Heart left ventricle (tissue), 16 donors: ENCODE data around the gene IRX5. TPM values are rescaled to one million over a fixed set of nuclear protein-coding genes. Genes with fewer than 3 reads are reported as not detected.

Experiments
- ATAC-seq, 4 donors: fragments of 200-7000 bp; cut with Tn5 transposase; one replicate each; pipeline ENCODE4 v1.9.1; 2020 to 2022; ENCODE audit warnings: moderate library complexity in 4 of 4, mild to moderate bottlenecking in 3 of 4, moderate number of reproducible peaks in 1 of 4
- DNase-seq, 5 donors: peaks; one replicate each; pipeline ENCODE4 v3.0.0-alpha.2; 2020
- H3K27ac ChIP-seq, 12 donors: fragments of 200-600 bp; sonication (generic) in 4 of 12; one replicate each; pipeline versions ENCODE4 v1.5.0 to v1.8.0; 2016 to 2022; ENCODE audit warnings: mild to moderate bottlenecking in 2 of 12
- H3K27me3 ChIP-seq, 9 donors: fragments of 200-600 bp; sonication (generic) in 2 of 9; one replicate each; pipeline versions ENCODE4 v1.5.1 to v1.8.0; 2016 to 2022; ENCODE audit warnings: mild to moderate bottlenecking in 3 of 9
- H3K36me3 ChIP-seq, 9 donors: fragments of 200-600 bp; sonication (generic) in 2 of 9; one replicate each; pipeline versions ENCODE4 v1.5.0 to v1.8.0; 2018 to 2022; ENCODE audit warnings: mild to moderate bottlenecking in 2 of 9
- H3K4me1 ChIP-seq, 12 donors: fragments of 200-600 bp; sonication (generic) in 4 of 12; one replicate each; pipeline versions ENCODE4 v1.5.0 to v1.8.0; 2016 to 2022; ENCODE audit warnings: mild to moderate bottlenecking in 3 of 12
- H3K4me3 ChIP-seq, 12 donors: fragments of 200-600 bp; sonication (generic) in 4 of 12; one replicate each; pipeline versions ENCODE4 v1.5.0 to v1.8.0; 2017 to 2022; ENCODE audit warnings: mild to moderate bottlenecking in 9 of 12, moderate library complexity in 4 of 12
- H3K9me3 ChIP-seq, 12 donors: fragments of 200-600 bp; sonication (generic) in 4 of 12; one replicate each; pipeline versions ENCODE4 v1.5.0 to v1.8.0; 2016 to 2022; ENCODE audit warnings: mild to moderate bottlenecking in 1 of 12
- CTCF ChIP-seq, 12 donors: fragments of 200-600 bp; sonication (generic) in 4 of 12; IDR thresholded peaks; one replicate each; pipeline versions ENCODE4 v1.5.0 to v1.8.0; 2018 to 2022; ENCODE audit warnings: antibody characterized with exemption in 12 of 12, mild to moderate bottlenecking in 5 of 12
- POLR2A ChIP-seq, 2 donors: fragments of 450-650 bp; IDR thresholded peaks; one replicate each; pipeline ENCODE4 v1.6.1; 2017; ENCODE audit warnings: antibody characterized with exemption in 2 of 2, mild to moderate bottlenecking in 2 of 2, moderate library complexity in 2 of 2
- WGBS, 4 donors: extraction: QIAGEN DNeasy Blood & Tissue Kit in 2 of 4; methylation state at CpG; one replicate each; pipeline versions ENCODE4 v1.1.5 to v1.1.7; 2013 to 2018; 5-methylcytosine and 5-hydroxymethylcytosine counted together
- intact Hi-C, 10 donors: fragments of 100-400 bp; cut with DNase I; formaldehyde crosslinking; loops; one replicate each; pipeline versions ENCODE4 v1.11.1 to v1.14.2; 2022
- polyA plus RNA-seq, 2 donors: library from polyadenylated mRNA; stranded (reverse); fragments of 200-250 nt; gene quantifications; one replicate each; pipeline ENCODE4 v1.2.3, GENCODE V29; 2013
- total RNA-seq, 9 donors: library from RNA; depleted of rRNA in 2 of 9; stranded (reverse); fragments of >200 nt in 2 of 9; fragmentation: NEBNext Ultra II Directional in 3 of 9; extraction: Animal tissue kit (Norgen Biotek cat#: 25700) in 3 of 9; gene quantifications; one replicate each; pipeline versions ENCODE4 v1.1.0 to v1.2.4, GENCODE V29; 2016 to 2023
- donor health status: ischemic (EF 13 %, LVEDD 7.1; RV severe dilation, severe dysfunction).
- donor health status: healthy with polysubstance abuse.
- donor health status: DM: no; HTN: yes; CAD: no.
- donor health status: DM: no; HTN: no; CAD: no.
- donor health status: ischemic (EF 25% LVEDD 6.9; RV normal size, moderate dysfunction).
- donor health status: ischemic (EF 25% LVEDD 5.7; RV mildly dilated, moderate dysfunction).
- donor health status: healthy.
- donor health status: DM: yes; HTN: yes; CAD: no.
- donor health status: ischemic (EF 35%, LVEDD 5.7; RV mildly dilated, moderate dysfunction).
- donor health status: nonischemic (EF 11% LVEDD 7.7; RV severe dilation, severe dysfunction).
- donor health status: DM: yes; HTN: yes; CAD: no.
- donor health status: PGD.
- donor health status: ischemic (EF 29% LVEDD 5.4; RV normal size, mild dysfunction).
- donor health status: nonischemic (EF 23%, LVEDD 6.1; RV moderate dilation, normal function).

Gene IRX5
- total and polyA plus RNA-seq, 11 donors: 5.8 to 32.2 (median 19.2) TPM

- H3K4me1 ChIP-seq: no peaks in the 10 kb centered on the region
- no peaks in the 10 kb centered on the region for H3K36me3 ChIP-seq
- H3K9me3 ChIP-seq: no peaks in the 10 kb centered on the region
- TF ChIP-seq POLR2A (IDR thresholded peaks at IDR 0.05): no peak
- TF ChIP-seq CTCF (IDR thresholded peaks at IDR 0.05): no peak
- H3K4me3 ChIP-seq: no peak overlapping the region
- no peak overlapping the region for H3K27ac ChIP-seq
- intact Hi-C loops: no loop called here
- ATAC-seq (no peak), DNase-seq (no peak)
- H3K27me3 ChIP-seq: peaks cover 0 to 5% (median 0%) of the 10 kb centered on the region in 9 donors
Measured at GRCh38 chr16:54955757-54956156, 25.1 kb downstream of the IRX5 start.

- 78 to 91% (median 80%) methylated on average over 2 of the region's 2 CpGs for WGBS, 4 donors
- no peak for TF ChIP-seq POLR2A (IDR thresholded peaks at IDR 0.05)
- TF ChIP-seq CTCF (IDR thresholded peaks at IDR 0.05): peak in 11 of 12 donors; percentile 16 to 49 (median 40)
- H3K4me3 ChIP-seq: no peak overlapping the region
- no peaks in the 10 kb centered on the region for H3K4me1 ChIP-seq
- H3K27ac ChIP-seq: no peak overlapping the region
- DNase-seq (no peak), ATAC-seq (no peak)
- H3K9me3 ChIP-seq: no peaks in the 10 kb centered on the region
- peaks cover 0 to 3% (median 0%) of the 10 kb centered on the region in 9 donors for H3K27me3 ChIP-seq
- H3K36me3 ChIP-seq: no peaks in the 10 kb centered on the region
- intact Hi-C loops: no loop called here
Measured at GRCh38 chr16:54957403-54958166, 26.9 kb downstream of the IRX5 start.

- 74 to 89% (median 79%) methylated on average over 2 of the region's 2 CpGs for WGBS, 4 donors
- H3K4me1 ChIP-seq: no peaks in the 10 kb centered on the region
- ATAC-seq (no peak), DNase-seq (no peak)
- no peak overlapping the region for H3K4me3 ChIP-seq
- H3K9me3 ChIP-seq: no peaks in the 10 kb centered on the region
- no peak overlapping the region for H3K27ac ChIP-seq
- no peaks in the 10 kb centered on the region for H3K36me3 ChIP-seq
- H3K27me3 ChIP-seq: no peaks in the 10 kb centered on the region
- intact Hi-C loops: no loop called here
- no peak for TF ChIP-seq POLR2A (IDR thresholded peaks at IDR 0.05)
- TF ChIP-seq CTCF (IDR thresholded peaks at IDR 0.05): no peak
Measured at GRCh38 chr16:54962045-54962444, 31.4 kb downstream of the IRX5 start.

- WGBS, 4 donors: 88 to 94% (median 91%) methylated on average over 5 of the region's 5 CpGs
- Histone ChIP-seq H3K4me1 (no peaks in the 10 kb centered on the region), H3K27me3 (no peaks in the 10 kb centered on the region), H3K4me3 (no peak overlapping the region), H3K9me3 (no peaks in the 10 kb centered on the region), H3K27ac (no peak overlapping the region), H3K36me3 (no peaks in the 10 kb centered on the region)
- TF ChIP-seq POLR2A (IDR thresholded peaks at IDR 0.05) (no peak), CTCF (IDR thresholded peaks at IDR 0.05) (no peak)
- ATAC-seq (no peak), DNase-seq (no peak)
- intact Hi-C loops: no loop called here
Measured at GRCh38 chr16:54964239-54964638, 33.6 kb downstream of the IRX5 start.
